ENCODE measurements around the gene KIF1A.

- TF ChIP-seq TAF1 (IDR thresholded peaks at IDR 0.05; ENCODE audit: low read depth) (no peak), ZBTB7A (IDR thresholded peaks at IDR 0.05; ENCODE audit: low read depth) (no peak), EP300 (IDR thresholded peaks at IDR 0.05; ENCODE audit: borderline replicate concordance) (no peak)
These were observed 16.9 kb upstream of the KIF1A start for GRCh38 chr2:240836781-240837467.

Data from Ishikawa (cell line).